ENCODE data around the gene UBE2I.

Gene UBE2I

DNA sequence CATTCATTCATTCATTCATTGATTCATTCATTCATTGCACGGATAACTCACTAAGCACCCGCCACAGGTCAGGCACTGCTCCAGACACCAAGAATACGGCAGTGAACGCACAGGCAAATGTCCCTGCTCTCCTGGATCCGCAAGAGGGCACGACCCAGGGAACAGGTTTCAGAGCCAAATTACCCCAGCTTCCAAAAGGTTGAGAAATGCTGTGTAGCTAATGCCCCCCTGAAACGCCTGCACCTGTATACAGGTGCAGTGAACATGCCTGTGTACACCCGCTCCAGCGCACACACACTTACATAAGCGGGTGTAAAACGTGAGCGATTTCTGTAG is 9.6 kb upstream of the UBE2I start:
- Histone ChIP-seq H3K9me3 (ENCODE audit: severe bottlenecking) (no peaks in the 10 kb centered on the region), H3K27me3 (ENCODE audit: insufficient read depth, low read depth, severe bottlenecking) (no peaks in the 10 kb centered on the region), H3K36me3 (no peaks in the 10 kb centered on the region), H3K4me3 (ENCODE audit: low read depth, low read length) (no peak overlapping the region), H3K27ac (no peak overlapping the region)
- TF ChIP-seq, protein P1, sequence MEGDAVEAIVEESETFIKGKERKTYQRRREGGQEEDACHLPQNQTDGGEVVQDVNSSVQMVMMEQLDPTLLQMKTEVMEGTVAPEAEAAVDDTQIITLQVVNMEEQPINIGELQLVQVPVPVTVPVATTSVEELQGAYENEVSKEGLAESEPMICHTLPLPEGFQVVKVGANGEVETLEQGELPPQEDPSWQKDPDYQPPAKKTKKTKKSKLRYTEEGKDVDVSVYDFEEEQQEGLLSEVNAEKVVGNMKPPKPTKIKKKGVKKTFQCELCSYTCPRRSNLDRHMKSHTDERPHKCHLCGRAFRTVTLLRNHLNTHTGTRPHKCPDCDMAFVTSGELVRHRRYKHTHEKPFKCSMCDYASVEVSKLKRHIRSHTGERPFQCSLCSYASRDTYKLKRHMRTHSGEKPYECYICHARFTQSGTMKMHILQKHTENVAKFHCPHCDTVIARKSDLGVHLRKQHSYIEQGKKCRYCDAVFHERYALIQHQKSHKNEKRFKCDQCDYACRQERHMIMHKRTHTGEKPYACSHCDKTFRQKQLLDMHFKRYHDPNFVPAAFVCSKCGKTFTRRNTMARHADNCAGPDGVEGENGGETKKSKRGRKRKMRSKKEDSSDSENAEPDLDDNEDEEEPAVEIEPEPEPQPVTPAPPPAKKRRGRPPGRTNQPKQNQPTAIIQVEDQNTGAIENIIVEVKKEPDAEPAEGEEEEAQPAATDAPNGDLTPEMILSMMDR (IDR thresholded peaks at IDR 0.05; ENCODE audit: low read depth, low read length): no peak
- no peak for DNase-seq

DNA sequence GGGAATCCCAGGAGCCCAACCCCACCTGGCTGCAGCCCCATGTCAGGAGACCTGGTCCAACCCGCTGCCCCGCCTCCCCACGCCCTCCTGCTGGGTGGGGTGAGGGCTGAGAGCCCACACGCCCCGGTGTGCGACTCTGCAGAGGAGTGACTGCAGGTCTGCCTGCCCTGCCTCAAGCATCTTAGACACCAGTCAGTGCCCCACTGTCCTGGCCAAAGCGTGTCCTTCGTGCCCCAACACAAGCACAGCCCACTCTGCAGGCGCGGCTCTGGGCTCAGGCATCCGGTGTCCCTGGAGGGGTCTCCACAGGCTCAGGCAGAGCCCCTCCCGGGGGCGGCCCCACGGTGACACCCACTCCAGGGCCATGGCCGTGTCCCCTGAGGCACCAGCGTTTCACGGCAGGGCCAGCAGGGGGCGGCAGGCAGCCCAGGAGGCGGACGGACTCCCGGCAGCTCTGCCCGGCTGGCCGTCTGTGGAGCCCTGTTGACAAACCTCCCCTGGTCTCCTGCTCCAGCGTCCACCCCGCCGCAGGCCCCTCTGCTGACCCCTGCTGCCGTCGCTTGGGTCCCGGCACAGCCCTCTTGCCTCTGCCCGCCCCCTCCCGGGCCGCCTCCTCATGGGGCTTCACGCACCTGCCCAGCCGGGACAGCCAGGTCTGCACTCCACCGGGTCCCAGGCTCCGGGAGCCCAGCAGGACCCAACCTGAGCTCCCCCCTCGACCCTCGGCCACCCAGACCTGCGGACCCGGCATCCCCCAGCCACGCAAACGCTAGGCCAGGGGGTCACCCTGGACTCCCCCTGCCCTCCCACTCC is 8.6 kb upstream of the UBE2I start:
- no peak overlapping the region for H3K4me3 ChIP-seq (ENCODE audit: low read depth, low read length)
- peak; percentile 83 for DNase-seq

DNA sequence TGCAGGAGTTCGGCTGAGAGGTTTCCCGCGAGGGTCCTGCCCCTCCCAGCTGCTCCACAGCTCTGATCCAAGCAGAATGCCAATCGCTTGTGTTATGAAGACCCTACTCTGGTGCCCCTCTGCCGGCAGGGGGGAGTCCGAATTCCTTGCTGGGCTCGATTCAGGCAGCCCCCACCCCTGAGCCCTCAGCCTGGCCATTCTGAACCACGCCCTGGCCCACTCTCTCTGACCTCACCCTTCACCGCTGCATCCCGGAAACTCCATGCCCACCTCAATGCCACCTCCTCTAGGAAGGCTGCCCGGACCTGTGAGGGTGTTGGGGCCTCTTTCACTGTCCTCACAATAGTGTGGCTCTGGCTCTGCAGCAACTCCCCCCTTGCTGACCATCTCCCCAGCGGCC is 7.9 kb upstream of the UBE2I start:
- Histone ChIP-seq H3K27me3 (ENCODE audit: insufficient read depth, low read depth, severe bottlenecking) (no peaks in the 10 kb centered on the region), H3K9me3 (ENCODE audit: severe bottlenecking) (no peaks in the 10 kb centered on the region), H3K27ac (no peak overlapping the region), H3K36me3 (no peaks in the 10 kb centered on the region; the same call in 1 of the 2 replicates), H3K4me3 (ENCODE audit: low read depth, low read length) (no peak overlapping the region)
- TF ChIP-seq, protein P1 (IDR thresholded peaks at IDR 0.05; ENCODE audit: low read depth, low read length): no peak
- no peak for DNase-seq

More for the DNA sequence above, 8.6 kb upstream of the UBE2I start:
- TF ChIP-seq, protein P1 (IDR thresholded peaks at IDR 0.05; ENCODE audit: low read depth, low read length): peak; percentile 94
- Histone ChIP-seq H3K9me3 (ENCODE audit: severe bottlenecking) (no peaks in the 10 kb centered on the region), H3K27me3 (ENCODE audit: insufficient read depth, low read depth, severe bottlenecking) (no peaks in the 10 kb centered on the region), H3K36me3 (no peaks in the 10 kb centered on the region; the same call in 1 of the 2 replicates), H3K27ac (no peak overlapping the region)

DNA sequence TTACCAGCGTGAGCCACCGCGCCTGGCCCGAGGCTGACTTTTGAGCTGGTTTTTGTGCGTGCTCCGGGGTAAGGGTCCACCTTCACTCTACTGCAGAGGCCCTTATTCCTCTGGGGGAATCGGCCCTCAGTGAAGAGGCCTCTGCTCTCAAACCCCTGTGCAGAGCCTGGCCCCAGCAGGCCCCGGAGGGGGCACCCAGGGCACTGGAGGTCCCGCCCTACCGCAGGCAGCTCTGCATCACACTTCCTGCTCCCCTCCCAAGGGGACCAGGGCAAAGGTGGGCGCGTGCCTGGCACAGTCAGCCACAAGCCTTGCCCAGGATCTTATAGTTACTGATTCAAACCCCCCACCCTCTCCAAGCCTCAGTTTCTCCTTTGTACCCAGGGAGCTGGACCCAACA is 3.6 kb upstream of the UBE2I start:
- Histone ChIP-seq H3K27me3 (ENCODE audit: insufficient read depth, low read depth, severe bottlenecking) (no peaks in the 10 kb centered on the region), H3K9me3 (ENCODE audit: severe bottlenecking) (no peaks in the 10 kb centered on the region), H3K4me3 (ENCODE audit: low read depth, low read length) (no peak overlapping the region), H3K36me3 (peaks cover 9% of the 10 kb centered on the region), H3K27ac (no peak overlapping the region)
- no peak for DNase-seq
- TF ChIP-seq, protein P1 (IDR thresholded peaks at IDR 0.05; ENCODE audit: low read depth, low read length): no peak

DNA sequence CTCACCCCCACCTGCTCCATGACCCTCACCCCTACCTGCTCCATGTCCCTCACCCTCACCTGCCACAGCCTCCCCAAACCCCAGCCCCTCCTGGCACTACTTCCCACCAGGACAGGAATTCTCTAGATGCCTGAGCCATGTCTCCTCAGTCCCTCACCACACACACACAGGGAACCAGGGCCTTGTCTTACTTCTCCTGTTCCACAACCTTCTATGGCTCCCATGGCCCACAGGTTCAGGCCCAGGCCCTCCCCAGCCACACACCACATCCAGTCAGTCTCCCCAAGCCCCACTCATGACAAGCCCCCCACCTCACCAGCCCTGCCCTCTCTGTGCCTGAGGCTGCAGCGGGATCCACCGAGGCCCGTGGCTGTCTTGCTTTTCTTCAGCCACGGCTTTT is 3.1 kb upstream of the UBE2I start:
- TF ChIP-seq, protein P1 (IDR thresholded peaks at IDR 0.05; ENCODE audit: low read depth, low read length): no peak
- no peak for DNase-seq
- no peak overlapping the region for H3K27ac ChIP-seq
- H3K36me3 ChIP-seq: peaks cover 13% of the 10 kb centered on the region
- no peaks in the 10 kb centered on the region for H3K27me3 ChIP-seq (ENCODE audit: insufficient read depth, low read depth, severe bottlenecking)
- no peaks in the 10 kb centered on the region for H3K9me3 ChIP-seq (ENCODE audit: severe bottlenecking)
- no peak overlapping the region for H3K4me3 ChIP-seq (ENCODE audit: low read depth, low read length)
